ENCODE measurements around the gene TMEM40.
A peak's percentile ranks its signal among the peaks of the same experiment; 100 is the strongest.

Gene TMEM40

DNA sequence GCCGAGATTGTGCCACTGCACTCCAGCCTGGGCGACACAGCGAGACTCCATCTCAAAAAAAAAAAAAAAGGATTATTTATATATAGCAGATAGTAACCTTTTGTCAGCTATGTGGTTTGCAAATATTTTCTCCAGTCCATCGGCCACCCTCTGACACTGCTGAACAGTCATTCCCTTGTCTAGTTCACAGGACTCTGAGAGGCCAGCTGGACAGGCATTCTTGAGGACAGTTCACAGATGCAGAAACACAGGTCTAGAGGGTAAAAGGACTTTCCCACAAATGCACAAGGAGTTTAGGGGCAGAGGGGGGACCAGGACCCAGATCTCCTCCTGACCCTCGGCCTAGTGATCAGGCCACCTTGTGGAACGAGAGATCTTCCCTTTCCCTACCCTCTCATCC is 7.5 kb upstream of the TMEM40 start:
- Mint-ChIP-seq H3K4me3 (no peak overlapping the region), H3K9me3 (no peaks in the 10 kb centered on the region), H3K36me3 (ENCODE audit: low read depth) (no peaks in the 10 kb centered on the region), H3K27me3 (peaks cover 4% of the 10 kb centered on the region), H3K27ac (no peak overlapping the region), H3K4me1 (ENCODE audit: low read depth) (no peaks in the 10 kb centered on the region)

DNA sequence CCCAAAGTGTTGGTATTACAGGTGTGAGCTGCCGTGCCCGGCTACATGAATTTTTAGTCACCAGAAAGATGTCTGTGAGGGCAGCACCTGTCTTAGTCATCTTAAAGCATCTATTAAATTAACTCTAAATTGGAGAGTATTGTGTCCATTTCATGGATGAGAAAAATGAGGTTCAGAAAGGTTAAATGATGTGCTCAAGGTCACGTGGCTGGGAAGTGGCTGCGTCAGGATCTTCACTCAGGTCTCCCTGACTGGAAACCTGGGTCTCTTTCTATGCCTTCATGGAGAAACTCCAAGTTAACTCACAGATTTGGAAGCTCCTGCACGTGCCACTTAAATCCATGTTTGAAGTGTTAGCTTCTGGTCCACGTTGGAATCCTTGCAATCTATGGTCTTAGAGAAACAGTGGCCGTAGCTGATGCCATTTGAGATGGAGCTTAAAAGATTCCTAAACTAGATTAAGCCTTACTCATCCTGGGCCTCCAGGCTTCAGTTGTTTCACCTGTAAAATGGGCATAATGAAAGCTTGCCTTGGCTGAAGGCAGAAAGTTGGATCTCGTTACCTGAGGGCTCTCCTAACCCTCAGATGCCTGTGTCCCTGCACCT is 5.2 kb upstream of the TMEM40 start:
- no peaks in the 10 kb centered on the region for H3K4me1 Mint-ChIP-seq (ENCODE audit: low read depth)
- no peaks in the 10 kb centered on the region for H3K36me3 Mint-ChIP-seq (ENCODE audit: low read depth)
- no peaks in the 10 kb centered on the region for H3K9me3 Mint-ChIP-seq
- H3K4me3 Mint-ChIP-seq = no peak overlapping the region
- peaks cover 10% of the 10 kb centered on the region for H3K27me3 Mint-ChIP-seq
- H3K27ac Mint-ChIP-seq = no peak overlapping the region

DNA sequence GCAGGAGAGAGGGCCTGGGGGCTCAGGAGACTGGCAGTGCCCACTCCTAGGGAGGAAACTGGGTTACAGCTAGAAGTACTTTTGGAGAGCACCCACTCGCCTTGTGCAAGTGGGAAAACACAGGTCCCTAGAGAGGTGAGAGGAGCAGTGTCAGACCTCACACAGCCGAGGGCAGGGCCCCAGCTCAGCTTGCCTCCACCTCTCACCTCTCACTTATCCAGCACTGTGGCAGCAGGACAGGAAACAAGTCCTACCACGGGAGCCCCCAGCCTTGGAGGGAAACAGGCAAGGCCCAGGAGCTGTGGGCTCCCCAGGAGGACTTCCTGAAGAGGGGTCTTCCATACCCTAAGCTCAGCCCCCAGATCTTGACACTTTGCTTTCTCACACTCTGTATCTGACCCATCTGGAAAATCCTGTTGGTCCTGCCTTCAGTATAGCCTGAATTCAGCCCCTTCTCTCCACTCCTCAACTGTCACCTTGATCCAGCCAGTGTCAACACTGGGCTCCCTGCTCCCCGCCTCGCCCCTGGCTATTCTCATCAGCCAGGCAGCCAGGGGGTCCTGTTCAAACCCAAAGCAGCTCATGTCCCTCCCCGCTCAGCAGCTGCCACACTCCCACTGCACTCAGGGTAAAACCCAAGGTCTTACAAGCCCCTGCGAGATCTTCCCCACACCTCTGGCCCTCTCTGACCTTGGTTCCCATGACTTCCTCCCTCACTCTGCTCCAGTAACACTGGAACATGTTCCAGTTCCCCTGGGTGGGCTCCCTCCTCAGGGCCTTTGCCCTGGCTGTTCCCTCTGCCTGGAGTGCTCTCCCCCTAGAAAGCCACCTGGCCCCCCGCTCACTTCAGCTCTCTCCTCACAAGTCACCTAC is 870 bp upstream of the TMEM40 start:
- H3K4me3 Mint-ChIP-seq = no peak overlapping the region
- no peak overlapping the region for H3K27ac Mint-ChIP-seq

DNA sequence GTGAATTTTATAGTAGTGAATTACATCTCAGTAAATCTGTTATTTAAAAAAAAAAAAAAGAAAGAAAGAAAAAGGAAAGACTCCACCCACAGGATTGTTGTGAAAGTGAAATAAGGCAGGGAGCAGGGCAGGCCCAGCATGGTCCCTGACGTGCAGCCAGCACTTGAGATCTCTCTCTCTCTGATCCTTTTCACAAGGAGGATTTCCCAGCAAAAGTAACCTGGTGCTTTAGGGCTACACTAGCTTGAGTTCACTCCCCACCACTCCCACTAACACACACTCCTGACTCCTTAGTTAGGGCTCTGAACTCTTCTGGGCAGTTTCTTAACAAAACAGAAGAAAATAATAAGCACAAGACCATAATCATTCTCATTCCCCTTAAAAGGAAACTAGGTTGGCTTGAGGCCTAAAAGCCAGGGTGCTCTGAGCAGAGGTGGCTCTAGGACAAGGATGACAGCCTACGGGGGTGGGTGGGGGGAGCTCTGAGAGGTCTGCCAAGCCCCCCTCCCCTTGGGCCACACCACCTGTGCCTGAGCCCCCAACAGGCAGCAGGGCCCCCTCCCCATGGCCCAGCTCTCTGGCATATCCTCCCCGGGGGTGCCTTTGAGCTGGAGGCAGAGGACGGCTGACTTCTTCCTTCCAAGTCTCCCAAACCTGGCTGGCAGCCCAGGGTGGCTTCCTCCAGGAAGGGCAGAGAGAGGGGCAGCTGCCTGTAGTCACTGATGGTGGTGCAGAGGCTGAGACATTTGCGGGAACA is 856 bp downstream of the TMEM40 start:
- H3K27me3 Mint-ChIP-seq = peaks cover 10% of the 10 kb centered on the region
- H3K9me3 Mint-ChIP-seq = no peaks in the 10 kb centered on the region
- H3K4me3 Mint-ChIP-seq = no peak overlapping the region
- H3K4me1 Mint-ChIP-seq (ENCODE audit: low read depth) = peaks cover 11% of the 10 kb centered on the region
- no peaks in the 10 kb centered on the region for H3K36me3 Mint-ChIP-seq (ENCODE audit: low read depth)
- no peak overlapping the region for H3K27ac Mint-ChIP-seq

More for the DNA sequence above, 870 bp upstream of the TMEM40 start:
- Mint-ChIP-seq H3K9me3 (no peaks in the 10 kb centered on the region), H3K36me3 (ENCODE audit: low read depth) (no peaks in the 10 kb centered on the region), H3K4me1 (ENCODE audit: low read depth) (peaks cover 4% of the 10 kb centered on the region), H3K27me3 (peaks cover 10% of the 10 kb centered on the region)

- Mint-ChIP-seq H3K4me3 (no peak overlapping the region), H3K36me3 (ENCODE audit: low read depth) (no peaks in the 10 kb centered on the region), H3K9me3 (no peaks in the 10 kb centered on the region), H3K27ac (no peak overlapping the region), H3K27me3 (peaks cover 10% of the 10 kb centered on the region), H3K4me1 (ENCODE audit: low read depth) (peaks cover 20% of the 10 kb centered on the region)
Measured at GRCh38 chr3:12756635-12757034, 2.4 kb downstream of the TMEM40 start.

- H3K36me3 Mint-ChIP-seq (ENCODE audit: low read depth) = no peaks in the 10 kb centered on the region
- no peaks in the 10 kb centered on the region for H3K9me3 Mint-ChIP-seq
- peaks cover 10% of the 10 kb centered on the region for H3K27me3 Mint-ChIP-seq
- H3K4me3 Mint-ChIP-seq = no peak overlapping the region
- no peak overlapping the region for H3K27ac Mint-ChIP-seq
- peaks cover 23% of the 10 kb centered on the region for H3K4me1 Mint-ChIP-seq (ENCODE audit: low read depth)
Measured at GRCh38 chr3:12756175-12756574, 2.9 kb downstream of the TMEM40 start.

GRCh38 chr3:12755754-12756153 is 3.3 kb downstream of the TMEM40 start:
- H3K27ac Mint-ChIP-seq = no peak overlapping the region
- H3K4me1 Mint-ChIP-seq (ENCODE audit: low read depth) = peaks cover 27% of the 10 kb centered on the region
- H3K4me3 Mint-ChIP-seq = no peak overlapping the region
- no peaks in the 10 kb centered on the region for H3K9me3 Mint-ChIP-seq
- peaks cover 10% of the 10 kb centered on the region for H3K27me3 Mint-ChIP-seq
- H3K36me3 Mint-ChIP-seq (ENCODE audit: low read depth) = no peaks in the 10 kb centered on the region

GRCh38 chr3:12754313-12754712 is 4.7 kb downstream of the TMEM40 start:
- Mint-ChIP-seq H3K4me1 (ENCODE audit: low read depth) (peaks cover 41% of the 10 kb centered on the region), H3K27ac (no peak overlapping the region), H3K9me3 (no peaks in the 10 kb centered on the region), H3K36me3 (ENCODE audit: low read depth) (no peaks in the 10 kb centered on the region), H3K27me3 (peaks cover 3% of the 10 kb centered on the region), H3K4me3 (no peak overlapping the region)

- H3K27me3 Mint-ChIP-seq = peaks cover 3% of the 10 kb centered on the region
- H3K4me1 Mint-ChIP-seq (ENCODE audit: low read depth) = peaks cover 43% of the 10 kb centered on the region
- H3K4me3 Mint-ChIP-seq = no peak overlapping the region
- no peaks in the 10 kb centered on the region for H3K9me3 Mint-ChIP-seq
- H3K27ac Mint-ChIP-seq = no peak overlapping the region
- no peaks in the 10 kb centered on the region for H3K36me3 Mint-ChIP-seq (ENCODE audit: low read depth)
Measured at GRCh38 chr3:12753275-12754028, 5.6 kb downstream of the TMEM40 start.

- H3K9me3 Mint-ChIP-seq = no peaks in the 10 kb centered on the region
- no peak overlapping the region for H3K4me3 Mint-ChIP-seq
- peaks cover 3% of the 10 kb centered on the region for H3K27me3 Mint-ChIP-seq
- peaks cover 43% of the 10 kb centered on the region for H3K4me1 Mint-ChIP-seq (ENCODE audit: low read depth)
- H3K36me3 Mint-ChIP-seq (ENCODE audit: low read depth) = no peaks in the 10 kb centered on the region
- H3K27ac Mint-ChIP-seq = no peak overlapping the region
Measured at GRCh38 chr3:12752809-12753208, 6.2 kb downstream of the TMEM40 start.

GRCh38 chr3:12752102-12752501 is 7.0 kb downstream of the TMEM40 start:
- Mint-ChIP-seq H3K27ac (no peak overlapping the region), H3K36me3 (ENCODE audit: low read depth) (no peaks in the 10 kb centered on the region), H3K9me3 (no peaks in the 10 kb centered on the region), H3K4me3 (no peak overlapping the region), H3K4me1 (ENCODE audit: low read depth) (peaks cover 39% of the 10 kb centered on the region), H3K27me3 (peaks cover 4% of the 10 kb centered on the region)

DNA sequence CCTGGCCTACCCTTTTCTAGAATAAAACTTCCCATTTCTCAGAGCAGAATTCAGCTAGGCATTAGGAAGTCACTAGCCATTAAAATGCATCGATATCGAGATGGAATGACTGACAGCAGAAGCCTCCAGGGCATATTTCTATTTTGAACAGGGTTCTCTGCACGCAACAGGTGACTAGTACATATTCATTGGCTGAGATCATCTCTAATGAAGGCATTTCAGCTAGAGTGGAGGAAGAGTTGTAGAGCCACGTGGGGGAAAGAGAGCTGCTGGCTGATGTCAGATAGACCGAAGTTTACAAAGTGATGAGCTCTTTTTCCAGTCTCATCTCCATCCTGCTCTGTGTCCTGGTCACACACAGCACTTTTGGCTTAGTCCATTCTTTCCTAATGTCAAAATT is 7.5 kb downstream of the TMEM40 start:
- H3K36me3 Mint-ChIP-seq (ENCODE audit: low read depth) = no peaks in the 10 kb centered on the region
- peaks cover 7% of the 10 kb centered on the region for H3K27me3 Mint-ChIP-seq
- H3K4me3 Mint-ChIP-seq = no peak overlapping the region
- no peak overlapping the region for H3K27ac Mint-ChIP-seq
- H3K4me1 Mint-ChIP-seq (ENCODE audit: low read depth) = peaks cover 39% of the 10 kb centered on the region
- no peaks in the 10 kb centered on the region for H3K9me3 Mint-ChIP-seq

- Mint-ChIP-seq H3K36me3 (ENCODE audit: low read depth) (no peaks in the 10 kb centered on the region), H3K9me3 (no peaks in the 10 kb centered on the region), H3K4me3 (no peak overlapping the region), H3K4me1 (ENCODE audit: low read depth) (peaks cover 39% of the 10 kb centered on the region), H3K27me3 (peaks cover 4% of the 10 kb centered on the region), H3K27ac (peak overlapping the region; percentile 29)
Measured at GRCh38 chr3:12750658-12751071, 8.4 kb downstream of the TMEM40 start.

DNA sequence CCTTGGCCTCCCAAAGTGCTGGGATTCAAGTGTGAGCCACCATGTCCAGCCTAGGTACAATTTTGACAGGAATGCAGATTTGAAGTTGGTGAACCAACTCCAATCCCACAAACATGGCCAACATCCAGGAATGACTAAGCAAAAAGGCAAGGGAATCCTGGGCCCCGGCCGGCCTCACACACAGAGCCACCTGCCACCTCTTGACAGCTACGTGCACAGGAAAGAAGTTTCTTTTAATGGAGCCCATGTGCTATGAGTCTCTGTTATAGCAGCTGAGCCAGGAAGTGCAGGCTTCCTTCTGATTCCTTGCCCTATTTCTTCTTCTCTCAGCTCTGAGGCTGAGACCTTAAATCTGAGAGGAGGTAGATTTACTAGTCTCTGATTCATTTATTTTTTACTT is 8.8 kb downstream of the TMEM40 start:
- peaks cover 3% of the 10 kb centered on the region for H3K27me3 Mint-ChIP-seq
- peak overlapping the region; percentile 29 for H3K27ac Mint-ChIP-seq
- no peaks in the 10 kb centered on the region for H3K36me3 Mint-ChIP-seq (ENCODE audit: low read depth)
- peaks cover 39% of the 10 kb centered on the region for H3K4me1 Mint-ChIP-seq (ENCODE audit: low read depth)
- no peaks in the 10 kb centered on the region for H3K9me3 Mint-ChIP-seq
- H3K4me3 Mint-ChIP-seq = no peak overlapping the region
